ENCODE measurements around the gene ZC3H15. TPM values are rescaled to one million over a fixed set of nuclear protein-coding genes. Genes with fewer than 3 reads are reported as not detected.
A peak's percentile ranks its signal among the peaks of the same experiment; 100 is the strongest.
"Not testable (repeated sequence)": the region's sequence is repeated elsewhere in the genome, so short reads cannot be mapped to it uniquely, and the experiment has no call there.

The ZC3H15 gene
- total RNA-seq, 1 donor from 2014 or later = 20.0 TPM

DNA sequence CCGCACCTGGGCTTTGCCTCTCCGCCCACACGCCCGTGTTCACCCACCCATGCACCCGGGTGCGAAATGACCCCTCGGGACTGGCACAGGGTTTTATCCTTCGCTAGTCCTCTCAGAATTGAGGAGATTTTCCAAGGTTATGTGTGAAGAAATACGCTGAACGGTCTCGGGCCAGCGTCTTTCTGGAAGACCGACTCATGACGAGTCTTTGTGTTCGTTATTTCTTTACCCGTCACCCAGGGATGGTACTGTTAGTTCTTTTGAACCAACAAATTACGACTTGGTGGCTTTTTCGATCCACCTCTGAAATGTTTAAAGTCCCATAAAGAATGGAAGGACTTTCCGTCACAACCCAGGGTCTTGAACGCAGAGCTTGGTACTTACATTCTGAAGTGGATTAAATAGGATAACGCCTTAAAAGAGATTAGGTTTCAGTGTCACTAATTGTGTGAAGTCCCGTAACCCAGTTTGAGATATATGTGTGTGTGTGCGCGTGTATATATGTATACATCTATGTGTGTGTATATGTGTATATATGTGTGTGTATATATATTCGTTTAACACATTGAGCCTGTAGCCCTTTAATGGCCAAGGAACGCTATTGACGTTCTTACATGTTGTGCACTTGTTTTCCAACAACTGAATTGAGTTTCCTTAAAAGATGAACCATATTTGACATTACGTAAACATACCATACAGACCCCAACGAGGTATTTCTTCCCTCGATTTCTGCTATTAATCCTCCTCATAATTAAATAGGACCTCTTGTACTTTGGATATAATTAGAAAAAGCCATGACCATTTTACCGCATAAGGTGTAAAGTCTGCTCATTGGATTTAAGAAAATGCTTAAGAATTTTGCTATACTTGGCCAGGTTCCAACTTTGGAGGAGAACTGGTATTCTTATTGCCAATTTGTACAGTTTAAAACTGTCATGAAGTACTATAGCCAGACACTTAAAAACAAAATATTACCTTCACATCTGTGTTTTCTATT is 889 bp downstream of the ZC3H15 start:
- DNase-seq (ENCODE audit: low spot score) (no peak), ATAC-seq (no peak)

DNA sequence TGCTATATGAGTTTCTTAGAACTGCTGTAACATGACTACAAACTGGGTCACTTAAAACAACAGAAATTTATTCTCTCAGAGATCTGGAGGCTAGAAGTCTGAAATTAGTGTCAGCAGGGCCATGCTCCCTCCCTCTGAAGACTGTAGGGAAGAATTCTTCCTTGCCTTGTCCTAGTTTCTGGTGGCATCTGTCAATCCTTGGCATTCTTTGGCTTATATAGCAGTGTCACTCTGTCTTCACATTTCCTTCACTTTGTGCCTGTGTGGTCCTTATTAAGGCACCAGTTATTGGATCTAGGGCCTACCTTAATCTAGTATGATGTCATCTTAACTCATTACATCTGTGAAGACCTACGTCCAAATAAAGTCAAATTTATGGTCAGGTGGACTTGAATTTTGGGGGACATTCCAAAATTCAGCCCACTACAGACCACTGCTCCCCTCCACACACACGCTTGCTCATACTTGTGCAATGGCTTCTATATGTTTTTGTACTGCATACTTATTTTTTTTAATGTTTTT is 7.6 kb downstream of the ZC3H15 start:
- ATAC-seq = no peak
- no peak for DNase-seq (ENCODE audit: low spot score)

DNA sequence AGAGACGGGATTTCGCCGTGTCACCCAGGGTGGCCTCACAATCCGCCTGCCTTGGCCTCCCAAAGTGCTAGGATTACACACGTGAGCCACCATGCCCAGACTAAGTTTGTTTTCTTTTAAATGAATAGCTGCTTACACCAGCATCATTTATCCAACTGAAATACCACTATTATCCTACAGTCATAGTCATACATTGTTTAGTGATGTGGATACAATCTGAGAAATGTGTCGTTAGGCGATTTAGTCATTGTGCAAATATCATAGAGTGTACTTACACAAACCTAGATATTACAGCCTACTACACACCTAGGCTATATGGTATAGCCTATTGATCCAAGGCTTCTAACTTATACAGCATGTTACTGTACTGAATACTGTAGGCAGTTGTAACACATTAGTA is 10.3 kb downstream of the ZC3H15 start:
- DNase-seq (ENCODE audit: low spot score) (no peak), ATAC-seq (no peak)

DNA sequence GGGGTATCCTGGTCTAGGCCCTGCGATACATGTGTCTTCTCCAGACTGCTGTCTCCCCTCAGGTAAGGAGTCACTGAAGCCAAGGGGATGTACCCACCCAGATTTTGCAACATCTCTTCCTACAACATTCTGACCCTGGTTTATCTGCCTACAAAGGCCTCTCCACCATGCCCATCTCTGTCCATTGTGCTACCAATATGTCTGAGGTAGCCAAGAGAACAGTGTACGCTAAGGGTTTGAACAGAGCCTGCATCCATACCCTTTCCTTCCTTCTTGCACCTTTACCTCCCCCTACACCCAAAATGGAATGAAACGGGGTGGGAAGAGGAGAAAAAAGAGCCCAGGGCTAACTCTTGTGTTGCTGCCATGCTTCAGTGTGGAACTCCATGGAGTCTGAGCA is 11.9 kb downstream of the ZC3H15 start:
- ATAC-seq = no peak
- no peak for DNase-seq (ENCODE audit: low spot score)

DNA sequence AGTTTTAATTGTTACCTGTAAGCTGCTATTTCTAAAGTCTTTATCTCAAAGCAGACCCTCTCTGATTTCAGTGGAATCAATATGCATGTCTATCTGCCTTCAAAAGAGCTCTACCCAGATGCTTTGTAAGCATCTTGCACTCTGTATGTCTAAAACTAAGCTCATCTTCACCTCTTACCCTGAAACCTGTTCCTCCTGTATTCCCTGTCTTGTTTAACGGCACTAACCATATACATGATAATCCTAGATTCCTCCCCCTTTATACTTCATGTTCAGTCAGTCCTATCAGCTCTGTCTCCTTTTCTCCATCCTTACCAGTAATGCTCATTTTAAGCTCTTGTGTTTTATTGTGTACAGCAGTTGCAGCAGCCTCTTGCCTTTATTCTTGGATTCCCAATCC is 12.8 kb downstream of the ZC3H15 start:
- ATAC-seq (no peak), DNase-seq (ENCODE audit: low spot score) (no peak)

DNA sequence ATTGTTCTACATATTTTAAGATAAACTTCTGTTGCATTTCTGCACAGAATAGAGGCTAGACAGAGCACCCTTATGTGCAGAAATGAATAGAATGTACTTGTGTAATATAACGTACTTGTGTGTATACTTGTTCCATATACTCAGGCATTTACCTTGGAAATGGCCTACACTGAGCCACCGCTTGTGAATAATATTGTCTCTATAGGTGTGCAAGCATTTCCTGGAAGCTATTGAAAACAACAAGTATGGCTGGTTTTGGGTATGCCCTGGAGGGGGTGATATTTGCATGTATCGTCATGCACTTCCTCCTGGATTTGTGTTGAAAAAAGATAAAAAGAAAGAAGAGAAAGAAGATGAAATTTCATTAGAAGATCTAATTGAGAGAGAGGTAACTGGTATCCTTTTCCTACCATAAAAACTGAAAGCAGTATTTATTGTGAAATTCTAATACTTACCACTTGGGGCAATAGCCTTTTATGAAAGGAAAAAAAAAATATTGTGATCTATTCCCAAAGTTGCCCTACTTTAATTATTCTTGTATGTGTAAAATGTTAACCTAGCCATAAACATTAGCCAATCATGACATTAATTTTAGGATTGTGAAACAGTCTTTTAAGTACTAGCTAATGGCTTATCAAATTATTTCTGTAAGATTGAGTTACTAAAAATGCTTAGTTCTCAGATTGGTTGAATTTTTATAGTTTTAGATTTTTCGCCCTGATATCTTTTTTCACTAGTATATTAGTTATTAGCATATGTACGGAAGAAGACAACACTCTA is 18.0 kb downstream of the ZC3H15 start:
- no peak for DNase-seq (ENCODE audit: low spot score)
- ATAC-seq = peak; percentile 78

DNA sequence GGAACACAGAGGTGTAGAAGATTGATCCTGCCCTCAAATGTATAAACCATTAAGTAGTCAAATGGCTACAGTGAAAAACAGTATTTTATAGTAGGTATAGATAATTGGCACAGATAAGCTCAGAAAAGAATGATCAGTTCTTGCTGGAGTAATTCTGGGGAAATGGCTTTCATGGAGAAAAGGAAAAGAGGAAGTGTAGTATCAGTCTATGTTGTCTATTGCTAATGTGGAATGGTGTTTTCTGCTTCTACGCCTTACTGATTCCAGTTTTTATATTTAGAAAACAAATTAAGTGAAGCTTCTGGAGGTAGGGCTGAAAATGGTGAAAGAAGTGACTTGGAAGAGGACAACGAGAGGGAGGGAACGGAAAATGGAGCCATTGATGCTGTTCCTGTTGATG is 22.2 kb downstream of the ZC3H15 start:
- no peak for DNase-seq (ENCODE audit: low spot score)

DNA sequence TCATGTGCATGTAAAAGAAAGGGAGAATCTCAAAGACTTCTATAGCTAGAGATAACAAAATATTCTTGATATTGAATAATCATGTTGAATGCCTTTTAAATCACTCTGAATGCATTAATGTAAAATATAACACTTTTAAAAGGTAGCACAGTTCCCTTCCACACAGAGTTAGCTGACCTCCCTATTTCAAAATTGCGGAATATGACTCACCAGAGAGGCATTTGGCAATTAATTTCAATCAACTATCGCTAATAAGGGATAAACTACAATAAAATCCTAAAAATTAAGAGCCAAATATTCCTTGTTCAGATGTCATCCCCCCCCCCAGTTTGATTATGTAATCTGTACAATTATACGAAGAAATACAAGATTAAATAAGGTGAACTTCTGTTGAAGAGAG is 29.3 kb downstream of the ZC3H15 start:
- no peak for ATAC-seq
- no peak for DNase-seq (ENCODE audit: low spot score)

More for the DNA sequence above, 22.2 kb downstream of the ZC3H15 start:
- ATAC-seq = no peak

DNA sequence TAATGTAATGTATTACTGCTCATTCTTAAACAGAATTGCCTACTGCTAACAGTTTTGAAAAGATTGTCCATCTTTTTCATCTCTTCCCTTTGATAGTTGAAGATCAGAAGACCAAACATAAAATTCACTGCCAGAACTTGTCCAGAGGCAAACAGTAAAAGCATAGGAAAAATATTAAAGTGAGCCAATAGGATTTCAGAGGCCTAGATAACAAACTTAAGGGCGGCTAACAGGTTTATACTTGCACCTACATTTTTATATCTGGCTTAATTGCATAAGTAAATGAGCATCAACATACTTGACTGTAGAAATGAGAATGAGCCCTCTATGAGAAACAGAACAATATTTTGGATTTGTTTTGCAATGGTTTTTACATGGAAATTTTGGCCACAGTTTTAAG is 30.3 kb downstream of the ZC3H15 start:
- ATAC-seq = no peak
- no peak for DNase-seq (ENCODE audit: low spot score)

DNA sequence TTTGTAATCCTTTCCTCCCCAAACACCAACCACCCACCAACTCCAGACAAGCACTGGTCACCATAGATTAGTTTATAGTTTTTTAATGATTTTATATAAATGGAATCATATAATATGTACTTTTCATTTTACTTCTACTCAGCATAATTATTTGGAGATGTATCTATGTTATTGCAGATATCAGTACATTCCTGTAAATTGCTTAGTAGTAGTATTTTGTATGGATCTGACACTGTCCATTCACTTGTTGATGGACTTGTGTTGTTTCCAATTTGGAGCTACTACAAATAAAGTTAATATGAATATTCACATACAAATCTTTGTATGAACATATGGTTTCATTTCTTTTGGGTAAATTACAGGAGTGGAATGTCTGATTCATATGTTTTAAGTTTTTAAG is 31.0 kb downstream of the ZC3H15 start:
- DNase-seq (ENCODE audit: low spot score) (no peak), ATAC-seq (no peak)

DNA sequence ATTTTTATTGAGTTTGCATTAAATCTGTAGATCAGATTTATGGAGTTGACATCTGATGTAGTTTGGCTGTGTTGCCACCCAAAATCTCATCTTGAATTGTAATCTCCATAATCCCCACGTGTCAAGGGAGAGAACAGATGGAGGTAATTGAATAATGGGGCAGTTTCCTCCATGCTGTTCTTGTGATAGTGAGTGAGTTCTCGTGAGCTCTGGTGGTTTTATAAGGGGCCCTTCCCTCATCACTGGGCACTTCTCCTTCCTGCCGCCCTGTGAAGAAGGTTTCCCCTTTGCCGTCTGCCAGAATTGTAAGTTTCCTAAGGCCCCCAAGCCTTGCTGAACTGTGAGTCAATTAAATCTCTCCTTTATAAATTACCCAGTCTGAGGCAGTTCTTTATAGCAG is 32.2 kb downstream of the ZC3H15 start:
- no peak for ATAC-seq
- no peak for DNase-seq (ENCODE audit: low spot score)

DNA sequence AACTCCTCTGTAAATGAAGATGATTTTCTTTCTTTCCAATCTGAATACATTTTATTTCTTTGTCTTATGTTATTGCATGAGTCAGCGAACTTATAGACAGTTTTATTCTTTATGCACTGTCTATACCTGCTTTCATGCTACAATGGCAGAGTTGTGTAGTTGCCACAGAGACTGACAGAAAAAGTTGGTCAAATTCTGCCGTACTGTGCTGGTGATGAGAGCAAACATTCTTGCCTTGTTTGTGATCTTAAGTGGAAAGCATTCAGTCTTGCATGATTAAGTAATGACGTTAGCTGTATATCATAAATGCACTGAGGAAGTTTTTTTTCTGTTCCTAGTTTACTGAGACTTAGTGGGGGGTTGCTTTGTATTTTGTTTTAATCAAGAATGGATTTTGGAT is 32.9 kb downstream of the ZC3H15 start:
- DNase-seq (ENCODE audit: low spot score) (no peak), ATAC-seq (no peak)

DNA sequence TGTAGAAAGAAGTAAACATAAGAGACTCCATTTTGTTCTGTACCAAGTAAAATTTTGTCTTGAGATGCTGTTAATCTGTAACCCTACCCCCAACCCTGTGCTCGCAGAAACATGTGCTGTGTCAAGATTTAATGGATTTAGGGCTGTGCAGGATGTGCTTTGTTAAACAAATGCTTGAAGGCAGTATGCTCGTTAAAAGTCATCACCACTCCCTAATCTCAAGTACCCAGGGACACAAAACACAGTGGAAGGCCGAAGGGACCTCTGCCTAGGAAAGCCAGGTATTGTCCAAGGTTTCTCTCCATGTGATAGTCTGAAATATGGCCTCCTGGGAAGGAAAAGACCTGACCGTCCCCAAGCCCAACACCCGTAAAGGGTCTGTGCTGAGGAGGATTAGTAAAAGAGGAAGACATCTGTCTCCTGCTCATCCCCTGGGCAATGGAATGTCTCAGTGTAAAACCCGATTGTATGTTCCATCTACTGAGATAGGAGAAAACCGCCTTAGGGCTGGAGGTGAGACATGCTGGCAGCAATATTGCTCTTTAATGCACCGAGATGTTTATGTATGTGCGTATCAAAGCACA is 35.6 kb downstream of the ZC3H15 start:
- not testable (repeated sequence) for ATAC-seq; DNase-seq (ENCODE audit: low spot score)

DNA sequence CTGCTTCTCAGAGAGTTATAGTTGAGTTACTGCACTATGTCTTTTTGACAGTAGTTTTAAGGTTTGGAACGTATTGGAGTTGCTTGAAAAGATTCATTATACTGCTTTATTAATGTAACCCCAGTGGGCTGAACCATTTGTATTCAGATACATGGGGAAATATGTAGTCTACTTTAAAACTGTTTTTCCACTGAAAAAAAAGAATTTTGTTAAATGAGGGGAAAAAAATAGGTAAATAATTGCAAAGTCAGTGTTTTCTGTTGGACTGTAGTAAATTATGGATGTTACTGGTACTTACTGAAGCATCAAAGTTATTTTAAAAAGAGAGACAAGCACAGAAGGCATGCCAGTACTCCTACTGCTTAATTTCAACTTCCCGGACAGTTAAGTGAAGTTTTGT is 36.4 kb downstream of the ZC3H15 start:
- ATAC-seq = no peak
- DNase-seq (ENCODE audit: low spot score) = no peak

DNA sequence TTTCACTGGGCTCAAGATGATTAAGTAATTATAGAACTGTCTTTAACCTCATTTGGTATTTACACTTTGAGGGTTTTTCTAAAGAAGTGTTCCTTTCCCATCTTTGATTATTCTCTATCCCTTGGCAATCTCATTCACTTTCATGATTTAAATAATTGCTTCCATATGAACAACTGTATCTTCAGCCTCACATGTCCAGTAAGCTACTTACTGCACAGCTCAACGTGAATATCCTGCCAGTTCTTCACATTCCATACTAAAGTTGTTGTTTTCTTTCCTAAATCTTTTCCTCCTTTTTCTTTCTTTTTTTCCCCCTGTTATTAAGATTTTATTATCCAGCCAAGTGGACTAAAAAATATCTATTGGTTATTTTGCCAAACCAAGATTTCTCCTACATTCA is 37.7 kb downstream of the ZC3H15 start:
- ATAC-seq (no peak), DNase-seq (ENCODE audit: low spot score) (no peak)

DNA sequence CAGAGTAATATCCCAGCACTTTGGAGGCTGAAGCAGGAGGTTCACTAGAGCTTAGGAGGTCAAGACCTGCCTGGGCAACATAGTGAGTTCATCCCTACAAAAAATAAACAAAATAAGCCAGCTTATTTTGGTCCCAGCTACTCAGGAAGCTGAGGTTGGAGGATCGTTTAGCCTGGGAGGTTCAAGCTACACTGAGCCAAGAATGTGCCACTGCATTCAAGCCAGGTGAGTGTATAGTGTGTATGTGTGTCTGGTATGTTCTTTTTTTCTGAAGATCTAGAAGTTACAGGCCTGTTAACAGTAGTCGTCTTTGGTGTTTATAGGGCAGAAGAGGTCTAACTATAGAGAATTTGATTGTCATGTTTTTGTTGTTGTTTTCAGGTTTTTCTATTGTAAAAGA is 40.2 kb downstream of the ZC3H15 start:
- DNase-seq (ENCODE audit: low spot score) (no peak), ATAC-seq (no peak)

DNA sequence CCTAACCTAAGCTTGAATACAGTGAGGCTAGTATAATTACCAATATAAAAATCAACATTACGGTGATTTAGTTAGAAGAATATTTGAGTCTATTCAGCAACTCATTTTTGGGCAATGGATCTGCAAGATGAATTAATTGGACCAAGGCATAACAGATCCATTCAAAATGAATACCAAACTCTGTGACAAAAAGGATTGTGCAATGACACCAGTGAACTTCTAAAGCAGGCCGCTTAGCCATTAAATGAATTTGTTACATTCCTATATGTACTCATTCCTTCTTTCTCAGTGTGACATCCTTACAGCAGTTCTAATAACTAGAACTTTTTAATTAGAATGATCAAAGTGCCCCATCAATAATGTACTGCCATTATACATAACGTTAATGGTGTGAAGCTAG is 44.3 kb downstream of the ZC3H15 start:
- ATAC-seq = no peak
- DNase-seq (ENCODE audit: low spot score) = no peak

DNA sequence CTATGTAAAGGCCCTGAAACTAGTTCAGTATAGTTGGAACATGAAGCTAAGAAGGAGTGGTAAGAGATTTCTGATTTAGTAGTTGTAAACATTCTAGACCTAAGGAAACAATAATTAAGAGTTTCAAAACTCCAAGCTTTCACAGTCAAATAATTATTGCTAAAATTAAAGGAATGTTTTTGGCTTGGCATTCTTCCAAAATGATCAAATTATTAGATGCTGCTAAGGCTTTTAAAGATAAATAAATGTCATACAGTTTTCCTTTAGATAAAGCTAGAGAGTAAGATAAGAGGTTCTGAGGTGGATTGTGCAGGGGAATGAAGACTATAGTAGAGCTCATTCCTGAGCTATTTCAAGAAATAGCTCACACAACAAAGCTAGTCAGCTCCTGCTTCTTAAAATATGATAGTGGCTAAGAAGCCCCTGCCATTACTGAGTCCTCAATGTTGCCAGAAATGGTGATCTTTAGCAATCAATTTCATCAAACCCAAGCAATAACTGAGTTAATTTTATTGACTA is 45.3 kb downstream of the ZC3H15 start:
- ATAC-seq (no peak), DNase-seq (ENCODE audit: low spot score) (no peak)

DNA sequence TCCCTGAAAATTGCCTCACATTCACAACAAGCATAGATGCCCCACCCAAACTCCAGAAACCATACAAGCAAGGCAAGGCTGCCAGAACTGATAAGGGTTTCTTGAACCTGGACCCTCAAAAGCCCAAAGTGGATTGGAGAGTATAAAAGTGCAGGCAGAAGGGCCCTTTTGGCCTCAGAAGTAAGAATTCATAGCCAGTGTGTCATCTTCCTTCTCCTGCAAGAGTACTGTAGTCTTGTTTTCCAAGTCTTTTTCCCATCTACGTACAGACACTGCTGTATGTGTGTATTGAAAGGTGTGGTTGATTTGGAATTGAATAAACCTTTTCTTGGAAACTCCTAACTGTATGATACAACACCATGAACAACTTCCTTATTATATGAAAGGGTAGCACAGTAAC is 46.8 kb downstream of the ZC3H15 start:
- no peak for ATAC-seq
- DNase-seq (ENCODE audit: low spot score) = no peak

DNA sequence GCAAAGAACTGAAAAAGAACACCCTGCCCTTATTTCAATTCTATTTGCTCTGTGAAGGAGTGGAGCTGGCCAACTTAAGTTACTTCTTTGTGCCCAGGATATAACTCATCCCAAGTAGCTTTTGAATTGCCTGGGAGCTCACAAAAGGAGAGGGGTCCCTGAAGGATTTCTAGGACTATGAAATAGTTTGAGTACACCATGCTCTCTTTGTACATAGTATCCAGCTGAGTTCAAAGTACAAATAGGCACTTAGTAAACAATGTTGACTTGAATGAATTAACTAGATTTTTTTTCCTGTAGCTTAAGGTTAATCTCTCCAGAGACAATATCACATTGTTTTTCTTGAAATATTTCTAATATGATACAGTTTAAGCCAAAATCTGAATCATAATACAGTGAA is 47.7 kb downstream of the ZC3H15 start:
- DNase-seq (ENCODE audit: low spot score) = no peak

DNA sequence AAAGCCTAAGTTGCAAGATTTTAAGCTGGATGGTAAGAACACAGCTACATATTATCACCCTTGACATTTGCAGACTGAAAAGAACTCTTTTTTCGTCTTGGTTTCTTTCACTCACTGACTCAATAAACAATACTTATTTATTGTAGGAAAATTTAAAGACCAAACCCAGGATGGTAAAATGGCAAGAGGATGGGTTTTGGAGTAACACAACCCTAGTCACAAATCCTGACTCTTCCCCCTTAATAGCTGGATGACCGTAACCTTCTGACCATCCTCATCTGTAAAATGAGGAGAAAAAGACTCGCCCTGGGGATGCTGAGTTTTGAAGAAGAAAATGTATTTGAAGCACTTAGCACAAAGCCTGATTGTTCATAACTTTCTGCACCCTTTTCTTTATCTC is 48.3 kb downstream of the ZC3H15 start:
- no peak for DNase-seq (ENCODE audit: low spot score)
- no peak for ATAC-seq

More for the DNA sequence above, 47.7 kb downstream of the ZC3H15 start:
- peak; percentile 74 for ATAC-seq
